NCI-H2107 treated with DMSO at 0.1 percent for 48 hours (cell line): ENCODE results near the gene MKNK1.
A peak's percentile ranks its signal among the peaks of the same experiment; 100 is the strongest.

Source experiments
- DNase-seq: peaks from one replicate; lab custom pipeline; 2025; ENCODE audit not compliant: unreplicated experiment; lab: John Stamatoyannopoulos, UW

MKNK1 gene

DNA sequence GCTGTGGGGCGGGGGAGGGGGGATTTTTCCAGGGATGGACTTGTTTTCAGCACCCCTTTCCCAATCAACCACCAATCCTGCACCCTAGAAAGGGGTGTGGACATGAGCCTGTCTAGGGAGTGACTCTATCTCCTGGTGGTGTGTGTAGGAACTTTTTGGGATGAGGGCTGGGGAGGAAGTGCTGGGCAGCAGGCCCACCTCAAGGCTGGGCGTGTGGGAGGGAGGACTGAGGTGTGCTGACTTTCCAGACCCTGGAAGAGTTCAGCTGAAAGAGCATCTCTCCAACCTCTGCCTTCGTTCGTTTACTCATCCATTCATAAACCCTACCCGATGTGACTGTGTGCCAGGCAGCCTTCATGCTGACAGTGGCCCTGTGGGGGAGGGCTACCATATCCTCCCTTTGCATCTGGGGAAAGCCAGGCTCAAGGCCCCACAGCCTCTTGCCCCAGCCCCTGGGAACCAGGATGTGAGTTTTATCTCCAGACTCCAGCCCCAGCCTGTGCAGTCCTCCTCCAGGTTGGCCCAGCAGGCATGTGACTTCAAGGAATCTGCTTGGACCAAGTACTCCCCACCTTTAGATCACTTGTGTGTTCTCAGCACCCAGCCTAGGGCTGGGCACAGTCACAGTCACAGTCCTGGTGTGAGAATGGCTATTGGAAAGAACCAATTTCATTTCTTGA is 59.4 kb downstream of the MKNK1 start:
- DNase-seq, result no peak

DNA sequence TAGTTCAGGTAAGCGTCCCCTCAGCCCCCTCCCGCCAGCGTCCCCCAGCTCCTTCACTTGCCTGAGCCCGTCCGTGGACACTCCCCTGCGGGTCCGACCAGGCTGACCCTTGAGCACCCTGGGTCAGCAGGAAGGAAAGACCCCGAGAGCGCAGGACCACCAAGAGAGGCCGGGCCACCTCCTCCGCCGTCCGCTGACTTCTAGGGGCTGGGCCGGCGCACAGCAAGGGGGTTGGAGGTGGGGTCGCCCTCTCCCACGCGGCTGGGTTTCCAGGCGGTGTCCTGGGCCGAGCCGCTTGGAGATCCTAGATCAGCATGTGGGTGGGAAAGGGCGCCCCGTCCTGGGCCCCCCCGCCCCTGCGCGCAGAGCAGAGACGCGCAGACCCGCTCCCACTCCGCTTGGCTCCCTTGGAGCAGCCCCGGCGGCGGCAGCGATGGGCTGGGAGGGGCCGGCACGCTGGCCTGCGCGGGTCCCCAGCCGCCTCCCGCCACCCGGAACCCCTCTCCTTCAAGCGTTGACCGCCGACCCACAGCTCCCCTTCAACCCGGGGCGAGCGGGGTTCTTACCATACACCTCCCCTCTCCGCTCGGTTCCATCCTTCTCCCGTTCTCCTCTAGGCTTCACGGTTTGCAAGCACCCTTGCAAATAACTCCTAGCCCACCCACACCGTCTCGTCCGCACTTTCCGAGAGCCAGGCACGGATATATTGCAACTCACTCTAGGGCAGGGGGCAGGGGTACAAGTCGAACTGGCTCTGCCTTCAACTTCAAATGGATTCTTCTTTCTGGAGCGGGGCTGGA is 60.1 kb downstream of the MKNK1 start:
- DNase-seq, result no peak

DNA sequence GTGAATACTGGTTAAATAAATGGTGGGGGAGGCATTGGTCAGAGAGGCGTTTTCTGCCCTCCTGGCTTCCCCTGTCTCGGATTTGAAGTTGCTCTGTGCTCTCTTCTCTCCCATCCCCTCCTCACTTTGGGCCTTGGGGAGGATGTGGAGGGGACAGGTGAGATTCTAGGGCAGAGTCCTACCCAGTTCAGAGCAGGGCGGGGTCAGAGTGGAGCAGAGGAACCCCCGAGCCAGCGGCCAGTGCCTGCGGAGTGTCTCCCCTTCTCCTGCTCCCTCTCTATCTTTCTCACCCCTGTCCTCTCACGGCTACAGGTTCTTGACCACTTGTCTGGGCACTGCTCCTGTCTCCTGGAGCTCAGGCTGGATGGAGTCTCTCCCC is 60.7 kb downstream of the MKNK1 start:
- DNase-seq, result no peak

DNA sequence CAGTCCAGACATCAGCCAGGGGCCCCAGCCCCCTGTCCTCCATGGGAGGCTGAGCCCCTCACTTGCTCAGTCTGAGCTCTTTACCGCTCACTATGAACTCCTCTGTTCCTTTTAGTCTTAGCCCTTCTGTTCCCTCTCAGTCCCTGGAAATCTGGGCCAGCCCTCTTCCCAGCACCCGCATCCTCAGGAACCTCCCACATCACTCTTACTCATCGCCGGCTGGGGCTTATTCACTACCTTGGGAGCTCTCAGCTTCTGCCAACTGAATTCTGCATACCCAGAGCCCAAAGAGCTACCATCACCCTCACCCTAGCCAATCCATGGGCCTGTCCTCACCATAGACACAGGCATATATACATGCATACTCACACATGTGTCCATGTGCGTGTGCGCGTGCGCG is 64.1 kb downstream of the MKNK1 start:
- no peak for DNase-seq

DNA sequence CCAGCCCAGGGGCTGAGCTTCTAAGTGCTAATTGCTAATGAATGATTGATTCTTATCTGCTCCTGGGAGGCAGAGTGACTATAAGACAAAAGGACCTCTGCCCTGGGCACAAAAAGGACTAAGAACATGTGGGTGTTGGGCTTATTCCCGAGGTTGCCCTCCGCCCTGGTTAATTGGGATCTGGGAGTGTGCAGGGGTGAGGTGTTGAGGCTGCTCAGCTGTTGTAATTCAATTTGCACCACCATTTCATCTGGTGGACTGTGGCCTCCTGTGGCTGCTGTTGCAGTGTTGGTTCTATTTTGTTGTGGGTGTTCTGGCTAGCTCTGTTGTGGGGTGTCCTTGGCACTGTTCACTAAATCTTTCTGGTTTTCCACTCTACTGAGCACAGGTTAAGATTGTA is 65.9 kb downstream of the MKNK1 start:
- no peak for DNase-seq

DNA sequence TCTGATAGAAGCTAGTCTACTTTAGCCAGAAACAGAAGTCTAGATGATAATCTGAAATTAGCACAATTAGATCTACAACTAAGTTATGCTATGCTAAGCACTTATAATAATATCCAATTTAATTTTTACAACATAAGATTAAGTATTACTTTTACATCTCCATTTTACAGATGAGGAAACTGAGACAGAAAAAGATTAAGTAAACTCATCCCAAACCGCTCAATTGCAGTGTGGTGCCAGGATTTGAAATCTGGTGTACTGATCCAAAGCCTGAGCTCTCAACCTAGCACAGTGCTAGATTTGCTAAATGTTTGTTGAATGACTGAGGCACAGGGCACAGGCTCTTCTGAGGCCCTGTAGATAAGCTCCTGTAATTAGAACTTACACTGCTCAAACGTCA is 66.4 kb downstream of the MKNK1 start:
- DNase-seq, result no peak

DNA sequence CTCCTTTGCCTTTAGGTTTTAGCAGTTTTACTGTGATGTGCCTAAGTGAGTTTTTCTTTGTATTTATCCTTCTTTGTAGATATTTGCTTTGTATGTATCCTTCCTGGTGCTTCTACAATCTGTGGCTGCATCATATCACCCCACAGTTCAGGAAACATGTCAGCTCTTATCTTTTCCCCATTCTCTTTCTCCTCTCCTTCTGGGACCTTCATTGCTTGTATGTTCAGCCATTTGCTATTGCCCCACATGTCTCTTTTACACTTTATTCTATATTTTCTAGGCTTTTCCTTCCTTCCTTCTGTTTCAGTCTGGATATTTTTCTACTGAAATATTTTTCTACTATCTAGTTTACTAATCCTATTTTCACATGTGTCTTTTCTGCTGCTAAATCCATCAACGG is 67.5 kb downstream of the MKNK1 start:
- no peak for DNase-seq

DNA sequence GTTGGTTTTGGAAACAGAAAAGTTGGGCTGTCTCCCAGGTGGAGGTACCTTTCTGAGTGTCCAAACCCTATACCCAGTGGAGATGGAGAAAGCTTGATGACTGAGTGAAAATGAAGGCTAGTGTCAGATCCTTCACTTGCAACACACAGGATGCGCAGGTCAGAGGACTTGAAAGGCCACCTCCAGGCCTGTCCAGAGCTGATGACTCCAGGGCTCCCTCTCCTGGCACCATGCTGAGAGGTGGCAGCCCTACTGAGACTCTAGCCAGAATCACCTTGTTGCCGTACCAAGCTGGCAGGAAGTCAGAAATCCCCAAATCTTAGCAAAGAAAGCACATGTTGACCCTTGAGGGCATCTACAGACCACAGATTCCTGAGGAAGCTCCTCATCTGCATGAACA is 69.0 kb downstream of the MKNK1 start:
- DNase-seq, result no peak

DNA sequence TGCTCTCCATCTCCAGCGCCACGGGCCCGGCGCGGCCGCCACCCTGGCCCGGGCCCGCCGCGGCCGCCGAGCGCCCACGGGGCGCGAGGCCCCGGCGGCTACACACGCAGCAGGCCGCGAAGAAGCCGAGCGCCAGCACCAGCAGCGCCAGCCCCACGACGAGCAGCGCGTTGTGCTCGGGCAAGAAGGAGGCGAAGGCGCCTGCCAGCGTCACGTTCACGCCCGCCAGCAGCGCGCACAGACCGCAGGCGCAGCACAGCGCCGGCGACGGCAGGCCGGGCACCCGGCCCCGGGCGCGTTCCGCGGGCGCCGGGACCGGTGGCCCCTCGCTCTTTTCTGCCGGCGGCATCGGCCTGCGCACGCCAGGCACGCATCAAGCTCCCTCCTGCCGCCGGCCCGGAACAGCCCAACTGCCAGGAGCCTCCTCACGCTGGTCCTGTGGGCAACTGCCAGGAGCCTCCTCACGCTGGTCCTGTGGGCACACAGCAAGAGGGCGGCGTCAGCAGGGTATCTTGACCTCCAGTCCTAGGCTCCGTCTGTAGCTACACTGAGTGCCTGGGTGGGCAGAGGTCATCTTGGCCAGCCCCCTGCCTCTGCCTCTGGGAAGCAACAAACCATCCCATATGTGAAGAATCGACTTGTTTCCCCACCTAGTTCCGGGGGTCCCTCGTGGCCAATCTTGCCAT is 70.7 kb downstream of the MKNK1 start:
- DNase-seq, result no peak

DNA sequence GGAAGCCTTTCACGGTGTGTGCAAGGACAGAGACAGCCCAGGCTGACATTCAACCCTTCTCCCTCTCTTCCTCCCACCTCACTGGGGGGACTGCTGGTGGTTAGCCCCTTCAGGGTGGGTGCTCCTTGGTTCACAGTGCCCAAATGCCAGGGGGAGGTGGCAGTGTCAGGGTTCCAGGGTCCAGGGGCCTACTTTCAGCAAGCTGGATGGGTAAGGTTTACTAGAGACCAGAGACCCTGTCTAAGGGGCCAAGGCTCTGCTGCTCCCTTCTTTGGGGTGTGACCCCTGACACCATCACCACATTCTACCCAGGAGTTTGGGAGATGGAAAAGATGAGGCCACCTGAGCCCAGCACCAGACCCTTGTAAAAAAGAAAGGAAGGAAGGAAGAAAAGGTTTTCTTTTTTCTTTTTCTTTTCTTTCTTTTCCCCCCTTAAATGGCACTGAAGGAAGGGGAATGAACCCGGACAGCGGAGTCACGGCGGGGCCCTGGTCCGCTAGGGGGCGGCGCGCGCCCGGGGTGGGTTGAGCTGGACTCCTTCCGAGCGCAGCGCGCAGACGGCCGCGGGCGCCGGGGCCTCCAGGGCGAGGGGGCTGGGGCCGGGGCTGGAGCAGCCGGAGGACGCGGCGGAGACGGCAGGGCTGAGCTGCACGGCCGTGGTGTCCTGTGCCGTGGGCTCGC is 71.4 kb downstream of the MKNK1 start:
- DNase-seq, result no peak

DNA sequence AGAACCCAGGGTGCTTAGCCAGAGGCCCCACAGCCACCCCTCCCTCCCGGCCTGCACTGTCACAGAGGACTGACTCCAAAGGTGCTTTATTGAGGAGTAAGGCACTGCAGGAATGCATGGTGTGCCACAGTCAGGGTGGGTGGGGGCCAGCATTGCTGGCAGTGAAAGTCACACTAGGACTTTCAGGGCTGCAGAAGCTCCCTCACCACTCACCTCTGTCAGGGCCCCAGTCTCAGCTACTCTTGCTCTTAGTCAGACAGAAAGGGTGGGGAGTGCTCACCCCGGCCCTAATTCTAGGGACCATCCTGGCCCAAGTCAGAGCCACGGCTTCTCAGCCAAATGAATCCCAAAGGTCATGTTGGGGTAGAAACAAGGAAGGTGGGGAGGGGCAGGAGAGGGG is 72.0 kb downstream of the MKNK1 start:
- DNase-seq, result no peak

DNA sequence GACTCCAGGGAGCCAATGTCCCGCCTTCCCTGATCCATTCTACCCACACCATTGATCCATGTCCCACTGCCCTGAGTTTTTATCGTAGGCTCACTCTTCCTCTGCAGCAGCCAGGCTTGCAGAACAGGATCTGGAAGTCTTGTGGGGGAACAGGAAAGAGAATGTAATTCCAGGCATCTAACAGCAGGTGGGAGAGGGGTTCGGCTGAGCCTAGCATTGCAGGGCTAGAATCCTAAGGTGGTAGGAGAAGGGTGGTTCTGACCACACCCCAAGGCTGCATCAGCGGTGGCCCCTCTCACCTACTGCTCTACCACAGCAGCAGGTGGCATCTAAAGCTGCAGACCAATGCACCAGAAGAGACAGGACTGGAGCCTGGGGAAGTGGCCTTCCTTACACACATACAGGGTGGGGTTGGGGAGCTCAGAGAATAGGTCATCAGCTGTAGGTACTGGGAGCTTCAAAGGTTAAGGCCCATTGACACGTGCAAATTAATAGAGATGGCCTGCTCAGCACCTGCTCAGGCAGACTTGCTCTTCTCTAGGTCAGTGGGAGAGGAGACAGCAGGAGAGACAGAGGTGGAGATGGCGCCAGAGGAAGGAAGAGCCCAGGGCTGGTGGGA is 73.2 kb downstream of the MKNK1 start:
- no peak for DNase-seq

DNA sequence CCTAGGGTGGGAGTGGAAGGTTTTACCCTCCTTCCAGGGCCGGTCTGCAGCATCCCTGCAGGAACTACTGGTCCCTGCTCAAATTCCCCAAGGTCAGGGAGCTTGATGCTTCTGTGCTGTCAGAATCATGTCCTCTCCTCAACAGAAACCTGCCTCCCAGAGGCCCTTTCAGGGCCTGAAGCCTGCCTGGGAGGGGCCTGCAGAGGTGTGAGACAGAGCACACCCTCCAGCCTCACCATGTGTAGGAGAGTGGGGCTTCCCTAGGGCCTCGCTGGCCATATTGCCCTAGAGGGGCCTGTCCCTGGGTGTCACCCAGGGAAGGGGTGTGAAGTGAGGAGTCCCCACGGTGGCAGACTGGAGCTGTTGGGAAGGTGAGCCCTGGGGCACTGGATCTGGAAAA is 73.8 kb downstream of the MKNK1 start:
- DNase-seq, result no peak

DNA sequence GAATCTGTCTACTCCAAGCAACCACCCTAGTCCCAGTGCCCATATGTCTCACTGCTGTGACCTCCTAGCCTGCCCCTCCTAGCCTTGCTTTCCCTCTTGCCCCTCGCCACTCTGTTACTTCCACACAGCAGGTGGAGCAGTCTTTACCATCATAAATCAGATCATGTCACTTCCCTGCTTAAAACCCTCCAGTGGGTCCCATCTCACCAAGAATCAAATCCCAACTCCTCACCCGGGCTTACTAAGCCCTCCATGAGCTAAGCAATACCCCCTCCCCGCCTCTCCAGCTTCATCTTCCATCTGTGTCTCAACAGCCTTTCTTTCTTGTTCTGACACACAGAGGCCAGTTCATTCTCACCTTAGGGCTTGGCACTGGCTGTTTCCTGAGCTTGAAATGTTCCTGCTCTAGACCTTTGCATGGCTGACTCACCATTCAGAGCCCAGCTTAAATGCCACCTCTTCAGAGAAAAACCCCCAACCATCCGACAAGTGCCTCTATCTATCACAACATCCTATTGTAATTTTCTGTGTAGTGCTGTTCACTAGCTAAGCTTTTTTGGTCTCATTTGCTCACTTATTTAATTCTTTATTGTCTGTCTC is 74.9 kb downstream of the MKNK1 start:
- no peak for DNase-seq

DNA sequence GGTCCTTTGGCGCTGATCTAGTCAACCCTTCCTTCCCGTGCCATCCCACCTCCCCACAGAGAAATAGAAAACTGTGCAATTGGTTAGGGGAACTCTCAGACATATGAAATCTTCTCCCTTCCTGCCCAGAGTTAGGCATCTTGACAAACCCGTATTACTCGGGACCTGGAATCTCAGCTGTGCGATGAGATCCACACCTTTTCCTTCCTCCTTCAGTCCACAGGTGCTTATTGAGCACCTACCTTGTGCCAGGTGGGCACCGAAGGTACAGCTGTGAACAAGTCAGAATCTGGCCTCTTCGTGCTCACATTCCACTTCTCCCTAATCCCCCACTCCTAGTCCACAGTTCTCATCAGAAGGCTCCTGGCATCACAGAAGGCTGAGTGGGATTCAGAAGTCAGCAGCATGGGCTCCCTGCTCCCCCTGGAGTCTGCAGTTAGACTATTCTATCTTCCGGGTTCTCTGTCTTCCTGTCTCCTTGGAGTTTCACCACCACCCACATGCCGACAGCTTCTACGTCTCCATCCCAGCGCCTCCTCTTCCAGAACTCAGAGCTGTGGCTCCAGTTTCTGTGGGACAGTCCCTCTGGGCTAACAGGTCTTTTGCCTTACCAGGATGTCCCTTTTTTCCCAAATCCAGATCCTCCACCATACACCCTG is 75.6 kb downstream of the MKNK1 start:
- no peak for DNase-seq

DNA sequence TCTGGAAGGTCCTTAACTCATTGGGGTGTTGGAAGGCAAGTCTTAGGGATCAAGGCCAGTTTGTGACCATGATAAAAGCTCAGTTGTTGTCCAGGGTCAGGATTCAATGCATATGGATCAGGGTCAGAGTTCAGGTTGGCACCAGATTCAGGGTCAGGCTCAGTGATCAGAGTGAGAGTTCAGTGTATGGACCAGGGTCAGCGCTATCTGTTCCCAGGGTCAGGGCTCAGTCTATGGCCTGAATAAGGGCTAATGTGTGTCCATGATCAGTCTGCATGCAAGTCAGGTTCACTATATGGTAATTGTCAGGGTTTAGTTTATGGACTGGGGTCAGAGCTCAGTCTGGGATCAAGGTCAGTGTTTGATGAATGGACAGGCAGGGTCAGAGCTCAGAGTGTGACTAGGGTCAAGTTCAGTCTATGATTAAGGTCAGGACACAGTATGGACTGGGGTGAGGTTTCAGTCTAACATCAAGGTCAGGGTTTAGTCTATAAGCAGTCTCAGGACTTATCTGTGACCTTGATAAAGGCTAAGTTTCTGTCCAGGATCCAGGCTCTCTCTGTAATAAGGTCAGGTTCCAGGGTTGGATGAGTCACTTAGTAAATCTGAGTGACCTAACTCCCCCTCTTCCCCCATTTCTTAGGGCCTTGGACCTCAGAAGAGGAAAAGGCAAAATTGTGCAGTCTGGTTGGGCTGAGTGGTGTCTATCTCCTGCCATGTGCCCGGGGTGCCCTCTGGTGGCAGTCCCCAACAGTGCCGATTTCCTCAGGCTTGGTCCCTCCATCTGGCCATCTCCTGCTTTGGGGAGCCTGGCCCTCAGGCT is 76.4 kb downstream of the MKNK1 start:
- peak; percentile 72 for DNase-seq

DNA sequence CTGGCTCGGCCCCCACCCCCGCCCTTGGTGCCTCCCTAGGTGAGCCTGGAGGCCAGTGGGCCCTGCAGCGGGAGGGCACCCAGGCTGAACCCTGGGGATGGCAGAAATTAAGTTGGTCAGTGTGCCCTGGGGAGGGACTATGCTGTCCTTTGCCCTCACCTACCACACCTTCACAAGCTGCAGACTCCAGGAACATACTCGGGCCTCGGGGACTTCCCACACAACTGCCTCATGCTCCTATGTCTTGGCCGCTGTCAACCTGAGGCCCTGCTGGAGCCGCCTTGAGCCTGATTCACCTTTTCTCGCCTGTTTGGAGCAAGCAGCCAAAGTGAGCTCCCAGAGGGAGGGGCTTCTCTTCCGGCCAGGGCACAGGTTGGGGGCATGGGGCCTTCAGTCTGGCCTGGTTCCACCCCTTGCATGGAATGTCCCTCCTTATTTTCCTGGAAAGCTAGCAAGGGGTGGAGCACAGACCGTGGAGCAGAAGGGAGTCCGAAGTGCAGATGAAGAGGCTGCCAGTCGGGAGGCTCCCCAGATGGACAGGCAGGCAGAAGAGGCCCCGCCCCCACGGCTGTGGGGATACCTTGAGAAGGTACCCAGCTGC is 77.3 kb downstream of the MKNK1 start:
- DNase-seq, result no peak

DNA sequence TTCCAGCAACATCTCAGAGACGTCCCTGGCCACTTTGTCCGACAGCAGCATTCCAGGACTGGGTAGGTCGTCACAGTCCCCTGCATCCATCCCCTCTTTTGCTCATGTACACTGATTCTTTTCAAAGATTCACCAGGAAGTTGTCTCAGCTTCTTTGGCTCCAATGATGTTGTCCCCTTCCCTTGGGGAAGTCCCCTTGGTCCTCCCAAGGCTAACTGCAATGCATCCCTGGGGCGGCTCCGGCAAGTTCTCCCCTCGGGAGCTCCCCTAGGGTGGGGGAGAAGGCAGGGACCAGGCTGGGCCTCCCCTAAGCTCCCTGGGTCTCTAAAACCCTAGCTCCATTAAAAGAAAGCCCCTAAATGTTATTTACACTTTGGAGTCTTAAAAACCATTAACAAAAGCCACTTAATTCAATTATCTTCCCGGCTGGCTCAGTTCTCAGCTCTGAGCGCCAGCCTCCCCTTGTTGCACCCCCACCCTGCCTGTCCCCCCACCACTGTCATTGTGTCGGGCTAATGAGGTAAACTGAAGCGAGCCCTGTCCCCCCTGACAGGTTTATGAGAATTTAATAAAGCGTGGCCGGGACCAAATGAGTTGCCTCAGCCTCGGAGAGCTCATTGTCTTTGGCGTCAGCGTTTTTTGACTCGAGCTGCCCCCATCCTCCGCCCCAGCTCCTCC is 77.9 kb downstream of the MKNK1 start:
- DNase-seq, result no peak
